A673 (cell line): ENCODE measurements around the gene INSYN1. TPM values are rescaled to one million over a fixed set of nuclear protein-coding genes. Genes with fewer than 3 reads are reported as not detected.

ENCODE experiments used
- BruUV-seq: library from RNA; stranded (reverse); fragments of 400-500 nt; replicated peaks from 2 replicates; lab custom pipeline; 2021; lab: Mats Ljungman, UMichigan
- CTCF ChIA-PET: fragments of 300-600 bp; sonication (Branson Sonifier 250); formaldehyde crosslinking; loops from one replicate; lab custom pipeline; 2022; ENCODE audit warnings: antibody characterized with exemption; lab: Charles Lee
- POLR2A ChIA-PET: fragments of 300-600 bp; sonication (Branson Sonifier 250); formaldehyde crosslinking; loops from one replicate; lab custom pipeline; 2022; ENCODE audit warnings: antibody characterized with exemption; ENCODE audit not compliant: low non-redundant PET; lab: Charles Lee
- DNase-seq: peaks from one replicate; pipeline ENCODE4 v3.0.0-alpha.2; 2015; ENCODE audit warnings: low spot score
- H3K27ac ChIP-seq: fragments of 200-600 bp; sonication (generic); 2 replicates; pipeline ENCODE4 v1.5.1; 2016; ENCODE audit warnings: mixed run types, low read depth, mild to moderate bottlenecking, mixed read lengths, antibody characterized with exemption, low read length; ENCODE audit not compliant: poor library complexity, severe bottlenecking
- H3K27me3 ChIP-seq: fragments of 200-600 bp; sonication (generic); replicated peaks from 2 replicates; pipeline ENCODE4 v1.6.1; 2017; ENCODE audit warnings: mixed run types, low read depth, mild to moderate bottlenecking, mixed read lengths, antibody characterized with exemption, low read length; ENCODE audit not compliant: insufficient read depth, poor library complexity
- H3K36me3 ChIP-seq: fragments of 200-600 bp; sonication (generic); 2 replicates; pipeline ENCODE4 v1.6.1; 2016; ENCODE audit warnings: mixed run types, mild to moderate bottlenecking, mixed read lengths, antibody characterized with exemption, low read length; ENCODE audit not compliant: insufficient read depth, poor library complexity, severe bottlenecking
- H3K4me1 ChIP-seq: fragments of 200-600 bp; sonication (generic); 2 replicates; pipeline ENCODE4 v1.6.1; 2017; ENCODE audit warnings: mixed run types, mild to moderate bottlenecking, mixed read lengths, antibody characterized with exemption, low read length; ENCODE audit not compliant: insufficient read depth, poor library complexity, severe bottlenecking
- H3K4me3 ChIP-seq: fragments of 200-600 bp; sonication (generic); 2 replicates; pipeline ENCODE4 v1.5.1; 2016; ENCODE audit warnings: low read depth, mixed run types, mild to moderate bottlenecking, mixed read lengths, low read length; ENCODE audit not compliant: poor library complexity, severe bottlenecking
- H3K9me3 ChIP-seq: fragments of 200-600 bp; sonication (generic); 2 replicates; pipeline ENCODE4 v1.6.1; 2016; ENCODE audit warnings: mixed run types, low read depth, mild to moderate bottlenecking, mixed read lengths, antibody characterized with exemption, low read length; ENCODE audit not compliant: poor library complexity, severe bottlenecking
- EZH2 ChIP-seq: fragments of 200-600 bp; sonication (generic); IDR thresholded peaks from 2 replicates; pipeline ENCODE4 v1.6.1; 2017; ENCODE audit warnings: borderline replicate concordance, low read depth, mild to moderate bottlenecking, mixed read lengths, antibody characterized with exemption, low read length; ENCODE audit not compliant: poor library complexity, severe bottlenecking
- intact Hi-C: fragments of 100-400 bp; cut with micrococcal nuclease; formaldehyde crosslinking; loops from one replicate; pipeline ENCODE4 v1.10.0; 2022; ENCODE audit not compliant: unreplicated experiment
- total RNA-seq: library from RNA; stranded (reverse); gene quantifications from 2 replicates; pipeline ENCODE4 v1.2.3, GENCODE V29; 2021
- TF ChIP-seq, protein P1 (sequence below): fragments of 300-800, 200-600 bp; sonication (generic); conservative IDR thresholded peaks from 2 replicates; pipeline ENCODE4 v1.5.1; 2017; ENCODE audit warnings: low read depth, mild to moderate bottlenecking, antibody characterized with exemption, low read length, moderate library complexity, mixed read lengths

The INSYN1 gene
- total RNA-seq, 1 experiment from 2014 or later, result 0.54 TPM

DNA sequence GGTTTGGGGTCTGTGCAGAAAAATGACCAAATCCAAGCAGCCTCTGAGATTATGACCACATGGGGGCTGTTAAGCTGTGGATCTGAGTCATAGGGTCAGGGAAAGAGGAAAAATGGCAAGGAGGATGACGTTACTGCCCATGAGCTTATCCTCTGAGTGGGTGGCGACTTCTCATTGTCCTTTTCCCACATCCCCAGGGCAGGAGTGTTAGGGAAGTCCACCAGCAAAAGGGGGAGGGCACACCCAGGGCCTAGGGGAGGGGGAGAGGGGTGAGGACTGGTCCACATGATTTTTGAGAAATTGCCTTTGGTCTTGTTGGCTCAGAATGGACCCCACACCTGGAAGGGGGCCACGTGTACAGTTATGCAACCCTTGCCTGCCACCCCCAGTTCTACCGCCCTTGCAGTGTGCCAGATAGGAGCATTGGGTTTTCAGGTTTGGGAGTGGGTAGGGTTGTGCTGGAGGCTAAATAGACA lies 66.3 kb downstream of the INSYN1 start:
- no peaks in the 10 kb centered on the region for H3K27me3 ChIP-seq
- no TSS peak for BruUV-seq
- DNase-seq, result no peak
- CTCF ChIA-PET, result interaction anchor here (0.5 kb wide), 1 partner anchor 50 kb away, joined by 3 read pairs; no protein-coding TSS in a partner anchor
- H3K27ac ChIP-seq, result no peak overlapping the region
- peaks cover 34% of the 10 kb centered on the region for H3K4me1 ChIP-seq
- no peaks in the 10 kb centered on the region for H3K9me3 ChIP-seq
- no peak overlapping the region for H3K4me3 ChIP-seq
- POLR2A ChIA-PET, result no interaction called here
- H3K36me3 ChIP-seq, result no peaks in the 10 kb centered on the region
- TF ChIP-seq, protein P1, sequence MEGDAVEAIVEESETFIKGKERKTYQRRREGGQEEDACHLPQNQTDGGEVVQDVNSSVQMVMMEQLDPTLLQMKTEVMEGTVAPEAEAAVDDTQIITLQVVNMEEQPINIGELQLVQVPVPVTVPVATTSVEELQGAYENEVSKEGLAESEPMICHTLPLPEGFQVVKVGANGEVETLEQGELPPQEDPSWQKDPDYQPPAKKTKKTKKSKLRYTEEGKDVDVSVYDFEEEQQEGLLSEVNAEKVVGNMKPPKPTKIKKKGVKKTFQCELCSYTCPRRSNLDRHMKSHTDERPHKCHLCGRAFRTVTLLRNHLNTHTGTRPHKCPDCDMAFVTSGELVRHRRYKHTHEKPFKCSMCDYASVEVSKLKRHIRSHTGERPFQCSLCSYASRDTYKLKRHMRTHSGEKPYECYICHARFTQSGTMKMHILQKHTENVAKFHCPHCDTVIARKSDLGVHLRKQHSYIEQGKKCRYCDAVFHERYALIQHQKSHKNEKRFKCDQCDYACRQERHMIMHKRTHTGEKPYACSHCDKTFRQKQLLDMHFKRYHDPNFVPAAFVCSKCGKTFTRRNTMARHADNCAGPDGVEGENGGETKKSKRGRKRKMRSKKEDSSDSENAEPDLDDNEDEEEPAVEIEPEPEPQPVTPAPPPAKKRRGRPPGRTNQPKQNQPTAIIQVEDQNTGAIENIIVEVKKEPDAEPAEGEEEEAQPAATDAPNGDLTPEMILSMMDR, result no peak
- TF ChIP-seq EZH2, result no peak
- intact Hi-C loops, result no loop called here

DNA sequence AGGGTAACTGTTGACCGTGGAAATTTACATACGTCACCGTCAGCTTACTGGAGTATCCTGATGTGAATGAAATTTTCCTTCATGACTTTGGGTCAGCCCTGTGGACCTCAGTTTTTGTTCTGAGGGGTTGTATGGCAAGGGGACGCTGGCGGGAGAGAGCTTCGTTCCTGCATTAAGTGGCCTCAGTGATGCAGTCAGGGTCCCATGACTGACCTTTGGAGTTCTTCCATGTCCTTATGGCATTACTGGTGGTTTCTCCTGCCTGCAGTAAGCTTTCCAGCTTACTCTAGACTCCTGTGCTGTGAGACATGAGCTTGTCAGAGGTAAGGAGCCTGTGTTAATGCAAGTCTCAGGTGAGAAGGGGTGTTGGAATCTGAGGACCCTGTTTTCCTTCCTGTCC lies 67.2 kb downstream of the INSYN1 start:
- BruUV-seq, result no TSS peak

More for the DNA sequence above, 67.2 kb downstream of the INSYN1 start:
- no peak for TF ChIP-seq EZH2
- TF ChIP-seq, protein P1, result no peak
- DNase-seq, result no peak
- no peaks in the 10 kb centered on the region for H3K9me3 ChIP-seq
- POLR2A ChIA-PET, result no interaction called here
- intact Hi-C loops, result no loop called here
- no peaks in the 10 kb centered on the region for H3K27me3 ChIP-seq
- peak overlapping the region; percentile 97 for H3K4me3 ChIP-seq
- no peak overlapping the region for H3K27ac ChIP-seq
- CTCF ChIA-PET, result interaction anchor here (0.7 kb wide), 1 partner anchor 11 kb away, joined by 11 read pairs; no protein-coding TSS in a partner anchor
- no peaks in the 10 kb centered on the region for H3K36me3 ChIP-seq
- H3K4me1 ChIP-seq, result peaks cover 25% of the 10 kb centered on the region

Other genes starting within 250 kb of the INSYN1 start
- gene NPTN, start 120.0 kb downstream of the INSYN1 start, total RNA-seq, result 96.1 and 101 TPM in 2 replicates
- gene CD276, start 69.0 kb downstream of the INSYN1 start, total RNA-seq, result 71.4 and 74.6 TPM in 2 replicates
- gene TBC1D21, start 120.2 kb upstream of the INSYN1 start, total RNA-seq, result not detected in 2 replicates
- 117 and 128 TPM in 2 replicates for gene LOXL1, start 173.1 kb upstream of the INSYN1 start, total RNA-seq
- gene STOML1, start 238.9 kb upstream of the INSYN1 start, total RNA-seq, result 7.3 and 10.3 TPM in 2 replicates
- 39.7 and 40.0 TPM in 2 replicates for gene PML, start 241.4 kb upstream of the INSYN1 start, total RNA-seq